Suppressor macrophage treated with lipopolysaccharide for 1 hour (primary cell): Measurements from ENCODE around the gene ZNF584.
A peak's percentile ranks its signal among the peaks of the same experiment; 100 is the strongest.
"Not testable (repeated sequence)": the region's sequence is repeated elsewhere in the genome, so short reads cannot be mapped to it uniquely, and the experiment has no call there.

ENCODE experiments used
- DNase-seq, 3 donors: peaks; one replicate each; pipeline ENCODE4 v3.0.0-alpha.2; 2020 to 2022

Gene ZNF584

DNA sequence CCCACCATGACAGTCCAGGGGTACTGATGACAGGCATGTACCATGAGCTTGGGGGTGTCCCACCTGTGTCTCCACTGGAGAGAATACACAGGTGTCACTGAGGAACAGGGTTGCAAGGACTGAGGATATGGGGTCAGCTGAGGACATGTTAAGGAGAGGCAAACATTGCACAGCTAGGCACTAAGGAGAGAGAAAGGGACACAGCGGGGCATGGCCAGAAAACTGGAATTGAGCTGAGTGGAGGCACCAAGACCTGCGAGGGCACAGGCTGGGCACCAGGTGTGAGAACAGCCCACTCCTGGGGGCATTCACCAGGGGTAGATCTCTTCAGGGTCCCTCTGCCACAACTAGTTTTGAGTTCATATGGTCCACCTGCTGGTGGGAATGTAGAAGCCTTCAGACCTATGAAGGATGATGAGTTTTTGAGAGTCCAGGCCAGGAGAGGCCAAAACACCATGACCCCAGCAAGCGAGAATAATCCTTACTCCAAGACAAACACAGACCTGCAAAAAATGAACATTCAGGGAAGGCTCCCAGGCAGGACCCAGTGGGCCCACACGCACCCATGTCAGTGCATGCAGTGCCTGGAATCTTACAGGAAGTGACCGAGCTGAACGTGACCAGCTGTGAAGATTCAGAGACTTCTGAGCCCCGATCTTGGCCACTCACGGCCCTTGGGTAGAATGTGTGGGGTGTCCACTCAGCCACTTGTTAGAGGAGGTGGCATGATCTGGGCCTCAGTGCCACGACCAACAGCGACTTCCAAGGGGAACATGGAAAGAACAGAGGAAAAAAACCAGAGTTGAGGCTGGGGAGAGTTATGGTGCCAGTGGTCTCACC is 1.4 kb upstream of the ZNF584 start:
- DNase-seq = peak in 2 of 3 donors; percentile 21 to 27

DNA sequence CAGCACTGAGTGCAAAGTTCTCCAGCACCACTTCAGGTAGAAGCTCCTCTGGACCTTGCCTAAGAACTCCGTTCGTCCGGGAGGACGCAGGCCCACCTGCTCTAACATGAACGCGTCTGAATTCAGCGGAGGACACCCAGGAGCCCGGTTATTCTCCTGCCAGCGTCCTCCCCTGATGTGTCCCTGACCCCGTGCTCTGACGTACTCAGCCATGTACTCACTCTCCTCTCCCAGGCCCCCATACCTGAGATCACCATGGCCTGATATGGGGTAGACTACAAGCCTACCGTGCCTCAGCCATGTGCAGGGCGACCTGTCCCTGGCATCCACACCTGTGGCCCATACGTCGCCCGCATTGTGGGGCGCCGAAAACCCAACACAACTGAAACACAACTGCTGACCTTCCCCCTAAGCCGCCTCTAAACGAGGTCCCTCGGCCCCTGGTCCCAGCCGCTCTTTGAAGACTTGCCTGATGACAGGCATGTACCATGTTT is 744 bp upstream of the ZNF584 start:
- DNase-seq = peak in 1 of 3 donors; percentile 14

DNA sequence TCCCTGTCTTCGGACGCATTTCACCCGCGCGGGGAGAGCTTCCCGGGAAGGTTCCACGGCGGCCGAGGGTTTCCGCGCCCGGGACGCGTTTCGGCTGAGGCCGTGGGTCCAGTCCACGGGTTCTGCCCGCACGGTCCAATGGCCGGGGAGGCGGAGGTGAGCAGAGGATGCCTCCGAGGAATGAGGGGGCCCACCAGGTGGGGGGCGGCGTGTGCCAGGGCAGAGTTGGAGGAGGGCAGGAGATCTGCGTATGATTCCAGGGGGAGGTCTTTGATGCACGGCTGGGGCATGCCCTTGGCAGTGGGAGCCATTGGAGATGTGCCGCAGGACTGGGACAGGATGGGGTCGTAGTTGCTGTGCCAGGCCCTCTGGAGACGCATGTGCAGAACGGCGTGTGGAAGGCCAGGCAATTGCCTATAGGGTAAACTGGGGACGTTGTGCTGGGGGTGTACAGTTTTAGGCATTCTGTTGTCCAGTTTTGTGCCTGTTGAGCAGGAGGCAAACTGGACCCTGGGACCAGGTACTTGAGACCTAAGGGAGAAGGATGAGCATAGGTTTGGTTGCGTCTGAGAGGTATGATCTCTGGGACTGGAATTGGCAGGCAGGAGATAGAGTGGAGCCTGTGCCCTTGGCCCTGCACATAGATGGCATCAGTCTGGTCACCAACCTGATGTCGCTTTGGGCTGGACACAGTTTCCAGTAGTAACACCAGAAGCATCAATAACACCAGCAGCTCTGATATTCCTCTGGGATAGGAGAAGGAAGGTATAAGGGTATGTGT is 751 bp downstream of the ZNF584 start:
- DNase-seq = peak in 1 of 3 donors; percentile 42

DNA sequence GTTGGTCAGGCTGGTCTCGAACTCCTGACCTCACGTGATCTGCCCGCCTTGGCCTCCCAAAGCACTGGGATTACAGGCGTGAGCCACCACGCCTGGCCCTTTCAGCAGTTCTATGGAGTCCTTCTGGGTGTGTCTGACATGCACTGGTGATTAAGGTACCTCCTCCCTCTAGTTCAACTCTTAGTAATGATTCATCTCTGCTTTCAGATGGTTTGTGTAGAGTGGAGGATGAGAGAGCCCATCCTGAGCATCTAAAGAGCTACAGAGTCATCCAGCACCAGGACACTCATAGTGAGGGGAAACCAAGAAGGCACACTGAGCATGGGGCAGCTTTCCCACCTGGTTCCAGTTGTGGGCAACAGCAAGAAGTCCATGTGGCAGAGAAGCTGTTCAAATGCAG is 8.2 kb downstream of the ZNF584 start:
- no peak for DNase-seq

DNA sequence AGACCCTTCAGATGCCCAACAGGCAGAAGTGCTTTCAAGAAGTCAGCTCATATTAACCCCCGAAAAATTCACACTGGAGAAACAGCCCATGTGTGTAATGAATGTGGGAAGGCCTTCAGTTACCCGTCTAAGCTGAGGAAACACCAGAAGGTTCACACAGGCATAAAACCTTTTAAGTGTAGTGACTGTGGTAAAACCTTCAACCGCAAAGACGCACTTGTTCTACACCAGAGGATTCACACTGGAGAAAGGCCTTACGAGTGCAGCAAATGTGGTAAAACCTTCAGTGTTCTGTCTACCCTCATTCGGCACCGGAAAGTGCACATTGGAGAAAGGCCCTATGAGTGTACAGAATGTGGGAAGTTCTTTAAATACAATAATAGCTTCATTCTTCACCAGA is 8.6 kb downstream of the ZNF584 start:
- no peak for DNase-seq

DNA sequence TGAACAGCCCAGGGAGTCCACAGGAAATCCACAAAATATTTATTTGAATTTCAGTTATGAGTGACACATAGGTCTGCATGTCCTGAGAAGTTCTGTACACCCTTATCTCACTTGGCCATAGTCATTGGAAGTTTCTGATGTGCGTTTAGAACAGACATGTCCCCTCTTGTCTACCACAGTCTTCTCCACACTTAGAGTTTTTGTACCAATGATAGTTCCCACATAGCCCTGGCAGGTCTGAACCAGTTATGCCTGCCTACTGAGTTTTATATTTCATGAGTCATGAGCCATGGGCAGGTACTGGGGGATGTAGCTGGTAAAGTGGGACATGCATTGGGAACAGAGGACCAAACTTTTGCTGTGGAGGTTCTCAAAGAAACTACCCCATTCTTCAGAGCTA is 20.2 kb downstream of the ZNF584 start:
- DNase-seq = no peak

DNA sequence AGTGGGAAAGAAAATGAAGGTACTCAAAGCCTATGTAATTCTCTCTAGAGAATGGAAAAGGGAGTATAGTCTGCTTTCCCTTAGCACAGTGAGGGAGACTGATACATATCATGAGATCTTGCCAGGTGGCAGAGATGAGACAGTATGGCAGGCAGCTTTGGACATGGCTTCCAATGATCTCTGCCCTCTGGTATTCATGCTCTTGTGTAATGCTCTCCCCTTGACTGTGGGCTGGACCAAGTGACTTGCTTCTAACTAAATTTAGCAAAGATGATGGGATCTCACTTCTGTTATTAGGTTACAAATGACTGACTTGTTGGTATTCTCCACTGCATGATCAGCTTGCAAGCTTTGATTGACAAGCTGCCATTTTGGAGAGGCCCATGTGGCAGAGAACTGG is 21.3 kb downstream of the ZNF584 start:
- DNase-seq = no peak

DNA sequence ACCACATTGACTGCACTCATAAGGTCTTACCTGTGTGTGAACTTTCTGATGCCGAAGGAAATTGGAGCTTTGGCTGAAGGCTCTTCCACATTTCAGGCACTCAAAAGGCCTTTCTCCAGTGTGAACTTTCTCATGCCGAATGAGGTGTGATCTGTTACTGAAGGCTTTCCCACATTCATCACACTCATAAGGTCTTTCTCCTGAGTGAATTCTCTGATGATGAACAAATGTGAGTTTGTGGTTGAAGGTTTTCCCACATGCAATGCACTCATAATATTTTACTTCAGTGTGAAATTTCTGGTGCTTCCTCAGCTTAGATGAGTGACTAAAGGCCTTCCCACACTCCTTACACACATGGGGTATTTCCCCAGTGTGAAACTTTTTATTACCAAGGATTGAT is 25.8 kb downstream of the ZNF584 start:
- DNase-seq = no peak

DNA sequence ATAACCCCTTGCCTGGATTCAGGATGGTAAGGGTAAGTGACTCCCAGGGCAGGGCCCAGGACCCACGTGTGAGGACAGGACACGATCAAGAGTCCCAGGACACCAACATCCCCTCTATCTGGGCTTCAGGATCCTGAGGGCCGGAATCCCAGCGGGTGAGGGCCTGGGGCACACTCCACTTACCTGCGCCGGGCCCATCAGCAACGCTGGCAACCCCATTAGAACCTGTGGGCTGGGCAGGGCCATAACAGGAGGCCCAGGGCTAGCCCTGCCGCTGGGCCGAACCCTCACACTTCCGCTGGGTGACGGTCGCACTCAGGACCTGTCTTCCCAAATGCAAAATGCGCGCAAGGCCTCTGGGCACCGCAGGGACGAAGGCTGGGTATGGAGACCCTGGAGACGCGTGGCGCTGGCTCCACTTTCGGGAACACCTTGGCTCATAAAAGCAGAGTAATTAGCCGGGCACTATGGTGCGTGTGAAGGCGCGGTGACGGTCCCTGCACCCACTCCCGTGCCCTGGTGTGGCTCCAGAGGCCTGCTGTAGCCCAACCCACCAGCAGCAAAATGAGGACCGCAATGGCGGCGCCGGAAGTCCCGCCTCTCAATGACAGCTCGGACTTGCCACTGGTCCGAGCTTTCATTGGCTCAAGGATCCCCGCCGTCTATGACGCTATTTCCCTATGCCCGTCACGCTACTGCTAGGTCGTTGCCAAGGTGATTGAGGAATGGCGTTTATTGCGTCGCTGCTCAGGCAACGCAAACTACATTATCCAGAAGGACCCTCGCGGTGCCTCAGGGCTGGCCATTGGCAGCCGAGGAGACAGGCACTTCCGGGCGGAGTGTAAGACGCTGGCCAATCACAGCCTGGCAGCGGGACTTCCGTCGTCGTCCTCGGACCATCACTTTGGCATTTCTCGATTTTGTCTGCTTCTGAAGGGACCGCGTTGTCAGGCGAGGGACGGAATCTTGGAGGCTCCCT is 31.4 kb downstream of the ZNF584 start, which contains the start of gene ZNF132:
Gene ZNF132 (minus strand): TSS at position 578 of the 979 bp plus-strand sequence. CDS start 332 bp downstream, at position 246.
- DNase-seq = peak; percentile 97 to 100 (median 99)

DNA sequence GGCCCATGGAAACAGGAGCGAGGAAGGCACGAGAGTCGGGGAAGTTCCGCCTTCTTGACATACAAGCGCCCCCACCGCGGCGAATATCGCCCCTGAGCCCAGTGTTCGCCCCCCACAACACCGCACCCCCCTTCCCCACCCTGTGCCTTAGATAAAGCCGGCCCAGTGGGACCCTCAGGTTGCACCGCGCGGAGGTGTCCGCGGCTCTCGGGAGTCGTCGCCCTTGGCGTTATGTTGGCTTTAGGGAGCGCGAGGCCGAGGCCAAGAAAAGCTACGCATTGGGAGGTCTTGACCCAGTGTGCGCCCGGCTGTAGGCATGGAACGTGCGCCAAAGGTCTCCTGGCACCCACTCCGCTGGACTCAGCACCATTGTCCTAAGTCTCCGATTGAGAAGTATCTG is 32.1 kb downstream of the ZNF584 start:
- DNase-seq = no peak

DNA sequence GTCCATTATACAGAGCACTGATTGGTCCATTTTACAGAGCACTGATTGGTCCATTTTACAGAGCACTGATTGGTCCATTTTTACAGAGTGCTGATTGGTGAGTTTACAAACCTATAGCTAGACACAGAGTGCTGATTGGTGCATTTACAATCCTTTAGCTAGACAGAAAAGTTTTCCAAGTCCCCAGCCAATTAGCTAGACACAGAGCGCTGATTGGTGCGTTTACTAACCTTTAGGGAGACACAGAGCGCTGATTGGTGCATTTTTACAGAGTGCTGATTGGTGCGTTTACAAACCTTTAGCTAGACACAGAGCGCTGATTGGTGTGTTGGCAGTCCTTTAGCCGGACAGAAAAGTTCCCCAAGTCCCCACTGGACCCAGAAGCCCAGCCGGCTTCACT is 34.5 kb downstream of the ZNF584 start:
- not testable (repeated sequence) for DNase-seq

DNA sequence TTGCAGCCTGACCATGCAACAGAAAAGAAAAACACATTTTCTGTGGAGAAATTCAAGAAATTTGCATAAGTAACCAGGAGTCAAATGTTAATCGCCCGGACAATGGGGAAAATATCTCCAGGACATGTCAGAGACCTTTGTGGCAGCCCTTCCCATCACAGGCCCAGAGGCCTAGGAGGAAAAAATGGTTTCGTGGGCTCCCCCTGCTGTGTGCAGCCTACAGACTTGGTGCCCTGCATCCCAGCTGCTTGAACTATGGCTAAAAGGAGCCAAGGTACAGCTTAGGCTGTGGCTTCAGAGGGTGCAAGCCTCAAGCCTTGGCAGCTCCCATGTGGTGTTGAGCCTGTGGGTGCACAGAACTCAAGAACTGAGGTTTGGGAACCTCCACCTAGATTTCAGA is 40.4 kb downstream of the ZNF584 start:
- not testable (repeated sequence) for DNase-seq

DNA sequence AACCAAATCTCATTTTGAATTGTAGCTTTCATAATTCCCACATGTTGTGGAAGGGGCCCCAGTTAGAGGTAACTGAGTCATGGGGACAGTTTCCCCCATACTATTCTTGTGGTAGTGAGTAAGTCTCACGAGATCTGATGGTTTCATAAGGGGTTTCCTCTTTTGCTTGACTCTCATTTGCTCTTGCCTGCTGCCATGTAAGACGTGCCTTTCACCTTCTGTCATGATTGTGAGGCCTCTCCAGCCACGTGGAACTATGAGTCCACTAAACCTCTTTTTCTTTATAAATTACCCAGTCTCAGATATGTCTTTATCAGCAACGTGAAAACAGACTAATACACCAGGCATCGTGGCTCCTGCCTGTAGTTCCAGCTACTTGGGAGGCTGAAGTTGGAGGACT is 41.5 kb downstream of the ZNF584 start:
- peak in 2 of 3 donors; percentile 10 to 23 for DNase-seq

DNA sequence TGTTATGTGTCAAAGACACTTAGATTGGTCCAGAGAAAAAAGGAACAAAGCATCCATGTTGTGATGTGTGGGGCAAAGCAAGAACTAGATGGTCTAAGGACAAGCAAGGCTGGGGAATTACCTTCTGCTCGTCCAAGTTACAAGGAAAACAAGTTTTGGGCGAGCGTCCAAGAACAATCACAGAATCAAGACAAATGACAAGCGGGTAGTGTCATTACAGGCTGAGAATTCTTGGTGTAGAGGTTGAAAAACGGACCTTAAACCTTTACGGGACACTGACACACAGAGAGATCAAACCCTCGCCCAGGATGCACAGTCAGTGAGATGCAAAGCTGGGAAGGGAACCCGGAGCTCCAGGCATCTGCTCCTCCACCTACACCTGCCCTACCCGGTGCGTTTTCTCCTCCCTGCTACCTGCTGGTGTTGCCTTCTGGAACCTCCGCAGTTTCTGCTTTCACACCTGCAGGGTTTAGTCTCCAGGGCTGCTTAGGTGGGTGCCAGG is 42.5 kb downstream of the ZNF584 start:
- no peak for DNase-seq

DNA sequence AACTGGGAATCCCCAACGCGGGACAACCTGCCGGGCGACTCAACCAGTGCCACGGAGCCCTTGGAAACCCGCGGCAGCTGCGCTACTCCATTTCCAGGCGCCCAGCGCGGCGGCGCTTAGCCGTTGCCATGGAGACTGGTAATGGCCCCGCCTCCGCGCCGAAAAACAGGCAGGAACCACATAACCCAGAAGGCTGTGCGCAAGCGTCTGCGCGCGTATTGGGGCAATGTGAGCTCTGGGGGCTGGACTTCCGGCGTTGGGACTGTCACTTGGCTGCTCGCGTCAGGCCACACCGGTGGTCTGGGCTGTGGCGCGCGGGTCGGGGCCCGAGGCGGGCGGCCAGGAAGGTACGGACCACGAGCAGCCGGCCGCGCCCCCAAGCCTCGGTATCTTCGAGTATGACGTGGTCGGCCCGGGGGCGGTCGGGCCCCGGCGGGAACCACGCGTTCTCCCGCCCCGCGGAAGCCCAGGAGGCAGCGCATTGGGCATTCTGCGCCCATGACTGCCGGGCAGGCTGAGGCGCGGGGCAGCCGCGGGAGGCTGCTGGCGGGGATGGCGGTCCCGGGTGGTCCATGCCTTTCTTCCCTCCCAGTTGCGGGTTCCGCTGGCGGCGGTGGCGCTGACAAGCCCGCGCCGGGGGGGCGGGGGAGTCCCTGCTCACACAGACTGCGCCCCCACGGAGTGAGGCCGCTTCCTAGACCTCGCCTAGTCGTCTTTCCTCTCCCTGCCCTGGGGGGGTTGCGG is 43.1 kb downstream of the ZNF584 start, which contains the start of gene ZNF324B:
Gene ZNF324B (plus strand): TSS at position 265 of the 744 bp plus-strand sequence. CDS start 2,080 bp downstream, outside the sequence.
- peak; percentile 98 to 99 (median 98) for DNase-seq

DNA sequence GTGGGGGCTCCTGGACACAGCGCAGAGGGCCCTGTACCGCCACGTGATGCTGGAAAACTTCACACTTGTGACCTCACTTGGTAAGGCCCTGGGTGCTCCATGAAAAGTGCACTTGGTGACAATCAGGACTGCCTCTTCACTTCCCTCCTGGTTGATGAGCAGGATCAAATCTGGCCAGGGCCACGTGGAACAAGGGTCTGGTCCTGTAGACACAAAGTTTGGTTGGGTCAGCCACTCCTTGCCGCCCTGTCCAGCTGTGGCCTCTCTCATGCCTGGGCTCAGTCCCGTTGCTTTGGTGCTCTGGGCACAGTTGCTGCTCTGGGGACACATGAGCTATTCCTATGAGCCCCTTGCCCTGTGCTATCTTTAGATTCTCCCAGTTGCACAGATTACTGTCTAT is 45.3 kb downstream of the ZNF584 start:
- DNase-seq = no peak

DNA sequence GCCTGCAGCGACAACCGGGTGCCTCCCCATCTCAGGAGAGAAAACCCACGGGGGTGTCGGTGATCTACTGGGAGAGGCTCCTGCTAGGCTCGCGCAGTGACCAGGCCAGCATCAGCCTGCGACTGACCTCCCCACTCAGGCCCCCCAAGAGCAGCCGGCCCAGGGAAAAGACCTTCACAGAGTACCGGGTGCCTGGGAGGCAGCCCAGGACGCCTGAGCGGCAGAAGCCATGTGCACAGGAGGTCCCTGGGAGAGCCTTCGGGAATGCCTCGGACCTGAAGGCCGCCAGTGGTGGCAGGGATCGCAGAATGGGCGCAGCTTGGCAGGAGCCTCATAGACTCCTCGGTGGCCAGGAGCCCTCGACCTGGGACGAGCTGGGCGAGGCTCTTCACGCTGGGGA is 46.9 kb downstream of the ZNF584 start:
- DNase-seq = no peak

DNA sequence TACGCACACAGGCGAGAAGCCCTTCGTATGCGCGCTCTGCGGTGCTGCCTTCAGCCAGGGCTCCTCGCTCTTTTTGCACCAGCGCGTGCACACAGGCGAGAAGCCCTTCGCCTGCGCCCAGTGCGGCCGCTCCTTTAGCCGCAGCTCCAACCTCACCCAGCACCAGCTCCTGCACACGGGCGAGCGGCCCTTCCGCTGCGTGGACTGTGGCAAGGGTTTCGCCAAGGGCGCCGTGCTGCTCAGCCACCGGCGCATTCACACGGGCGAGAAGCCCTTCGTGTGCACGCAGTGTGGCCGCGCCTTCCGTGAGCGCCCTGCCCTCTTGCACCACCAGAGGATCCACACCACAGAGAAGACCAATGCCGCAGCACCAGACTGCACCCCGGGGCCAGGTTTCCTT is 47.7 kb downstream of the ZNF584 start:
- no peak for DNase-seq

DNA sequence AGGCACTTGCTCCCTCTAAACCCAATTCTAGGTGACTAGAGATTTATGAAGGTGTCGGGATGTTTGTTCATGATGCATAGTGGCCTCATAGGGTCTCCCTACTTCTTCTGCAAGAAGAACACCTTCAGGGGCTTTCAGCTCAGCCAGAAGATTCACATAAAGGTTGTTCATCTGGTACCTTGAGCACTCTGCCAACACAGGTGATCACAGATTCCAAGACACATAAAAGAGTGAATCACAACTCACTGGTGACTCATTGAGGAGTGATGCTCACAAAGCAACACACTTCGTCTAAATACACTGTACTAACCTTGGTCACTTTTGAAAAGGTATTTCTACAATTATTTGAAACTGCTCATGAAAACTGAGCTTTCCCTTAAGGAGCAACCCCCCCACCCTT is 51.6 kb downstream of the ZNF584 start:
- DNase-seq = no peak

DNA sequence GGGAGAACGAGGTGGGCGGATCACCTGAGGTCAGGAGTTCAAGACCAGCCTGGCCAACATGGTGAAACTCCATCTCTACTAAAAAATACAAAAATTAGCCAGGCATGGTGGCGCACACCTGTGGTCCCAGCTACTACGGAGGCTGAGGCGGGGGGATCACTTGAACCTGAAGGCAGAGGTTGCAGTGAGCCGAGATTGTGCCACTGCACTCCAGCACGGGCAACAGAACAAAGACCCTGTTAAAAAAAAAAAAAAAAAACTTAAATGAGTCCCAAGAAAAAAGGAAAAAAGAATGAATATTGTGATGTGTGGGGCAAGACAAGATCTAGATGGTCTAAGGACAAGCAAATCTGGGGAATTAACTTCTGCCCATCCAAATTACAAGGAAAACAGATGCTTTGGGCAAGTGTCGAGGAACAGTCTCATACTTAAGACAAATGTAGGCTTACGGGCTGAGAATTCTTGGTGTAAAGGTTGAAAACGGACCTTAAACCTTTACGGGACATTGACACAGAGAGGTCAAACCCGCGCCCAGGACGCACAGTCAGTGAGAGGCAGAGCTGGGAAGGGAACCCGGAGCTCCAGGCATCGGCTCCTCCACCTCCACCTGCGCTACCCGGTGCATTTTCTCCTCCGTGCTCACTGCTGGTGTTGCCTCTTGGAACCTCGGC is 57.8 kb downstream of the ZNF584 start:
- DNase-seq = no peak
